DOHH2 (cell line): ENCODE measurements around the gene SCAF8.

Source experiments
- H3F3A ChIP-seq: fragments of 200-600 bp; sonication (generic), shearing (Covaris generic); 2 replicates; pipeline ENCODE4 v1.6.0; 2016; ENCODE audit warnings: antibody characterized with exemption, mild to moderate bottlenecking; ENCODE audit not compliant: control insufficient read depth, insufficient read depth
- H3K27ac ChIP-seq: fragments of 200-600 bp; sonication (generic); 2 replicates; pipeline ENCODE4 v1.5.1; 2014; ENCODE audit warnings: low read depth, mild to moderate bottlenecking, low read length, moderate library complexity
- H3K27me3 ChIP-seq: fragments of 200-600 bp; sonication (generic); 2 replicates; pipeline ENCODE4 v1.6.1; 2014; ENCODE audit warnings: mild to moderate bottlenecking, low read length, mixed read lengths; ENCODE audit not compliant: control insufficient read depth
- H3K36me3 ChIP-seq: fragments of 200-600 bp; sonication (generic); 2 replicates; pipeline ENCODE4 v1.6.1; 2014; ENCODE audit warnings: mild to moderate bottlenecking, low read length, moderate library complexity, mixed read lengths; ENCODE audit not compliant: control insufficient read depth
- H3K4me1 ChIP-seq: fragments of 200-600 bp; sonication (generic); 2 replicates; pipeline ENCODE4 v1.6.1; 2014; ENCODE audit warnings: mild to moderate bottlenecking, low read length, mixed read lengths; ENCODE audit not compliant: control insufficient read depth
- H3K4me2 ChIP-seq: fragments of 200-600 bp; sonication (generic); 2 replicates; pipeline ENCODE4 v1.6.0; 2014; ENCODE audit warnings: mild to moderate bottlenecking, low read length, moderate library complexity
- H3K4me3 ChIP-seq: fragments of 200-600 bp; sonication (generic); 2 replicates; pipeline ENCODE4 v1.5.1; 2014; ENCODE audit warnings: mild to moderate bottlenecking, low read length, mixed read lengths
- H3K79me2 ChIP-seq: fragments of 200-600 bp; sonication (generic); 2 replicates; pipeline ENCODE4 v1.6.1; 2014; ENCODE audit warnings: mild to moderate bottlenecking, low read length, mixed read lengths; ENCODE audit not compliant: control insufficient read depth
- H3K9me2 ChIP-seq: fragments of 200-600 bp; sonication (generic); replicated peaks from 2 replicates; pipeline ENCODE4 v1.6.1; 2014; ENCODE audit warnings: mild to moderate bottlenecking, low read length, mixed read lengths; ENCODE audit not compliant: control insufficient read depth
- H3K9me3 ChIP-seq: fragments of 200-600 bp; sonication (generic); 2 replicates; pipeline ENCODE4 v1.6.1; 2014; ENCODE audit warnings: antibody characterized with exemption, low read length, mixed read lengths; ENCODE audit not compliant: control insufficient read depth, insufficient read depth
- H4K20me1 ChIP-seq: fragments of 200-600 bp; sonication (generic); 2 replicates; pipeline ENCODE4 v1.6.0; 2014; ENCODE audit warnings: low read depth, mild to moderate bottlenecking, antibody characterized with exemption, low read length, moderate library complexity; ENCODE audit not compliant: control insufficient read depth, insufficient read depth
- EZH2phosphoT487 ChIP-seq: fragments of 200-600 bp; sonication (generic); IDR thresholded peaks from 2 replicates; pipeline ENCODE4 v1.6.1; 2017; ENCODE audit warnings: borderline replicate concordance, mild to moderate bottlenecking, antibody characterized with exemption, low read length, moderate library complexity, mixed read lengths
- TF ChIP-seq, protein P1 (sequence below): fragments of 200-600 bp; sonication (generic); IDR thresholded peaks from one replicate; pipeline ENCODE4 v1.5.1; 2014; ENCODE audit warnings: antibody characterized with exemption, mild to moderate bottlenecking, low read depth, low read length; ENCODE audit not compliant: poor library complexity, severe bottlenecking

The SCAF8 gene

DNA sequence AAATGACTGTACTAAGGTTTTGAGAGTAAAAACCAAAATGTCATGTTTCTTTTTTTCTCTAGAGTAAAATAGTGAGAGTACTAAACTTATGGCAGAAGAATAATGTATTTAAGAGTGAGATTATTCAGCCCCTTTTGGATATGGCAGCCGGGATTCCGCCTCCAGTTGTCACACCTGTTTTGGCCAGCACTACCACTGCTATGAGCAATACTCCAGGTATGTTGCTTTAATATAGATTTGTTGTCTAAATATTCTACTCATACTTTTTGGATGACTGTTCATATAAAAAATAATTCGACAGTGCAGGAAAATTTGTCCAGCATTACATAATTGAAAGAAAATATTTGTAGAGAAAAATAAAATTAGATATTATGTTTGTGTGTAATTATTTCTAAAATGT lies 59.5 kb downstream of the SCAF8 start:
- TF ChIP-seq EZH2phosphoT487: no peak
- TF ChIP-seq, protein P1, sequence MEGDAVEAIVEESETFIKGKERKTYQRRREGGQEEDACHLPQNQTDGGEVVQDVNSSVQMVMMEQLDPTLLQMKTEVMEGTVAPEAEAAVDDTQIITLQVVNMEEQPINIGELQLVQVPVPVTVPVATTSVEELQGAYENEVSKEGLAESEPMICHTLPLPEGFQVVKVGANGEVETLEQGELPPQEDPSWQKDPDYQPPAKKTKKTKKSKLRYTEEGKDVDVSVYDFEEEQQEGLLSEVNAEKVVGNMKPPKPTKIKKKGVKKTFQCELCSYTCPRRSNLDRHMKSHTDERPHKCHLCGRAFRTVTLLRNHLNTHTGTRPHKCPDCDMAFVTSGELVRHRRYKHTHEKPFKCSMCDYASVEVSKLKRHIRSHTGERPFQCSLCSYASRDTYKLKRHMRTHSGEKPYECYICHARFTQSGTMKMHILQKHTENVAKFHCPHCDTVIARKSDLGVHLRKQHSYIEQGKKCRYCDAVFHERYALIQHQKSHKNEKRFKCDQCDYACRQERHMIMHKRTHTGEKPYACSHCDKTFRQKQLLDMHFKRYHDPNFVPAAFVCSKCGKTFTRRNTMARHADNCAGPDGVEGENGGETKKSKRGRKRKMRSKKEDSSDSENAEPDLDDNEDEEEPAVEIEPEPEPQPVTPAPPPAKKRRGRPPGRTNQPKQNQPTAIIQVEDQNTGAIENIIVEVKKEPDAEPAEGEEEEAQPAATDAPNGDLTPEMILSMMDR: no peak
- H3K36me3 ChIP-seq: peaks cover 67% of the 10 kb centered on the region
- no peak overlapping the region for H3K4me2 ChIP-seq

DNA sequence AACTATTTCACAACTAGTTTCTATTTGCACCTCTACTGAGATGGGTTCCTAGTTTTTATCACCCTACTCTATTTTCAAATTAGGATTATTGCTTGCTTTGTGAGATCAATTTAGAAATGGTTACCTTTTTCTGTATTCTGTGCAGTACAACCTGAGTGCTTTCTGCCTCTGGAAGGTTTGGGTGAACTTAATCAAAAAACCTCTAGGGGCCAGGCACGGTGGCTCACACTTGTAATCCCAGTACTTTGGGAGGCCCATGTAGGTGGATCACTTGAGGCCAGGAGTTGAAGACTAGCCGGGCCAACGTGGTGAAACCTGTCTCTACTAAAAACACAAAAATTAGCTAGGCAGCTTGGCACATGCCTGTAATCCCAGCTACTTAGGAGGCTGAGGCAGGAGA lies 63.3 kb downstream of the SCAF8 start:
- H3K79me2 ChIP-seq: peaks cover 7% of the 10 kb centered on the region
- H3K4me3 ChIP-seq: no peak overlapping the region
- H3F3A ChIP-seq: peaks cover 3% of the 10 kb centered on the region; the same call in 1 of the 2 replicates
- no peaks in the 10 kb centered on the region for H3K9me3 ChIP-seq
- no peaks in the 10 kb centered on the region for H3K9me2 ChIP-seq
- peaks cover 6% of the 10 kb centered on the region; the same call in 1 of the 2 replicates for H3K4me1 ChIP-seq
- TF ChIP-seq EZH2phosphoT487: no peak
- TF ChIP-seq, protein P1: no peak
- peaks cover 63% of the 10 kb centered on the region for H3K36me3 ChIP-seq
- H3K27me3 ChIP-seq: no peaks in the 10 kb centered on the region
- H4K20me1 ChIP-seq: no peaks in the 10 kb centered on the region
- H3K4me2 ChIP-seq: no peak overlapping the region
- H3K27ac ChIP-seq: no peak overlapping the region

More for the DNA sequence above, 59.5 kb downstream of the SCAF8 start:
- H3F3A ChIP-seq: no peaks in the 10 kb centered on the region
- no peak overlapping the region for H3K27ac ChIP-seq
- no peaks in the 10 kb centered on the region for H3K27me3 ChIP-seq
- no peaks in the 10 kb centered on the region for H3K9me3 ChIP-seq
- H3K4me1 ChIP-seq: no peaks in the 10 kb centered on the region
- peaks cover 9% of the 10 kb centered on the region for H3K79me2 ChIP-seq
- no peaks in the 10 kb centered on the region for H3K9me2 ChIP-seq
- no peaks in the 10 kb centered on the region for H4K20me1 ChIP-seq
- H3K4me3 ChIP-seq: no peak overlapping the region

DNA sequence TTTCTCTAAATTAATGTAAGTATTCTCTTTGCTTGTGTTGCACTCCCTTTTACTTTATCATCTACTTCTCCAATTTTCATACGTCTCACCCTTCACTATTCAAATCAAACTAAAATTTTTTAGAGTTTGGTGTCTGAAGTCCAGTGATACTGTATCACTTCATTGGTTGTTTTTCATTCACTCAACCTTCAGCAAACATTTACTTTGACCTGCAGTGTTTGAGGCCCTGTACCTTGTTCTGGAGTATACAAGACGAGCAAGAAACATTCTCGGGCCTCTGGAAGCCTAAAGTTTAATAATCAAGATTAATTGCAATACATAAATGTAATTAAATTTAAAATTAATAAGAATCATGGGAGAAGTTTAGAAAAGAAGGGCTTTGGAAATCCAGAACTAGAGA lies 64.6 kb downstream of the SCAF8 start:
- no peaks in the 10 kb centered on the region for H3K9me2 ChIP-seq
- no peaks in the 10 kb centered on the region for H3K27me3 ChIP-seq
- H3K4me2 ChIP-seq: no peak overlapping the region
- H3K9me3 ChIP-seq: no peaks in the 10 kb centered on the region
- H3K4me3 ChIP-seq: no peak overlapping the region
- peaks cover 7% of the 10 kb centered on the region for H3K79me2 ChIP-seq
- no peaks in the 10 kb centered on the region for H4K20me1 ChIP-seq
- H3K36me3 ChIP-seq: peaks cover 56% of the 10 kb centered on the region
- no peak for TF ChIP-seq EZH2phosphoT487
- TF ChIP-seq, protein P1: no peak
- peaks cover 3% of the 10 kb centered on the region; the same call in 1 of the 2 replicates for H3F3A ChIP-seq
- peaks cover 6% of the 10 kb centered on the region; the same call in 1 of the 2 replicates for H3K4me1 ChIP-seq
- no peak overlapping the region for H3K27ac ChIP-seq
